Right ventricle myocardium superior (tissue), 1 donor: ENCODE data around the gene SLC35F1. TPM values are rescaled to one million over a fixed set of nuclear protein-coding genes. Genes with fewer than 3 reads are reported as not detected.

Experiments
- ATAC-seq: fragments of 200-7000 bp; cut with Tn5 transposase; one replicate; pipeline ENCODE4 v1.9.1; 2020; ENCODE audit warnings: mild to moderate bottlenecking; ENCODE audit not compliant: poor library complexity
- DNase-seq: peaks from one replicate; pipeline ENCODE4 v3.0.0-alpha.2; 2020
- intact Hi-C: fragments of 100-400 bp; cut with DNase I; formaldehyde crosslinking; loops from one replicate; pipeline ENCODE4 v1.11.2; 2022
- total RNA-seq: library from RNA; stranded (reverse); fragmentation: NEBNext Ultra II Directional; extraction: Animal tissue kit (Norgen Biotek cat#: 25700); gene quantifications from one replicate; pipeline ENCODE4 v1.2.1, GENCODE V29; 2021
- donor health status: DM: no; HTN: yes; CAD: no; lungs with severe emphysema.

Gene SLC35F1
- total RNA-seq, 1 donor from 2014 or later, result 4.8 TPM

DNA sequence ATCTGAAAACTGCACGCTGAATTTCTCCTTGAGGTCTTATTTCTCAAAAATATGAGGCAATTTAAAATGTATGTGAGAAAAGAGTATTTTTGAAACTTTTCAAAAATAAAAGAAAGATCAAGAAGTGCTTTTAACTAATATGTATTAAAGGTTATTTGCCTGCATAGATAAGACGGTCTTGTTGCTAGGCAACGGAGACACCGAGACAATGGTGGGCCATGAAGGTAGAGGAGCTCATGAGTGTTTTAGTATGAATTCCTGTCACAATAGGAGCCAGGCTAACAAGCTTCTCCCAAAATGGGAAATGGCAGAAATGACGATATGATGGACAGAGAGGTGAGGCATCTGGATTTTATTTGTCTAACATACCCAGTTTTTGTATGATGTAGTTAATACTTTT lies 308.2 kb downstream of the SLC35F1 start:
- DNase-seq (no peak), ATAC-seq (no peak)
- intact Hi-C loops, result no loop called here

DNA sequence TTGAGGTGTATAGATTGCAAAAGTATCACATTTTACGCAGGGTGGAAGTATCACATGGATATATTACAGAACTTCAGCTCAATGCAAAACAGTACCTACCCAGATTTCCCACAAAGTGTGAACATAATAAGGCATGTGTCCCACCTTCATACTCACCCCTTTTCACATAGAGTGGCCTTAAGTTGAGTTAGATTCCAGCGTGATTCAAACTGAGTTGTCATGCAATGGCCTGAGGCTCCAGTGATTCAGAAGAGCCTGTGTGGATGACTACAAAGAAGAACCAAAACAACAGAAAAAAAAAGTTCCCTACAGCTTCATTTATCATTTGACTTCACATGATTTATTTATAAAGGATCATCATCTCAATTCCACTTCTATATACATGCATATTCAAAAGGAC lies 309.7 kb downstream of the SLC35F1 start:
- DNase-seq (no peak), ATAC-seq (no peak)
- intact Hi-C loops, result no loop called here

DNA sequence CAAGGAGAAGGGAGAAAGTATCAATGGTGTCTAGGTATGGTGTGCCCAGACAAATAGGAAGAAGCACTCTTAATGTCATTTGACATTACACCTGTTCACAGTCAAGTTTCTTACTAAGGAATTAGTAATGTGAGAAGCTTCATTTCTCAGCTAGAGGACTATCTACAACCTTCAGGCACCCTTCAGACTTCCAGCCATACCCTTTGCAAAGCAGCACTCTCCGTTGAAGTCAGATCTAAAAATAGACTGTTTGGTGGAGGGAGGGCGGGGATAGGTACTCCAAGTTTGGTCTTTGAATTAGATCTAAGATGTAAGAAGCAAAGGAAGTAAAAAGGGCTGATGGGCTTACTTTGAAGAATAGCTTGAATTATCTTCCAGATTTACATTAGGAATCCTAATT lies 311.1 kb downstream of the SLC35F1 start:
- ATAC-seq, result peak; percentile 93
- no peak for DNase-seq
- intact Hi-C loops, result no loop called here

DNA sequence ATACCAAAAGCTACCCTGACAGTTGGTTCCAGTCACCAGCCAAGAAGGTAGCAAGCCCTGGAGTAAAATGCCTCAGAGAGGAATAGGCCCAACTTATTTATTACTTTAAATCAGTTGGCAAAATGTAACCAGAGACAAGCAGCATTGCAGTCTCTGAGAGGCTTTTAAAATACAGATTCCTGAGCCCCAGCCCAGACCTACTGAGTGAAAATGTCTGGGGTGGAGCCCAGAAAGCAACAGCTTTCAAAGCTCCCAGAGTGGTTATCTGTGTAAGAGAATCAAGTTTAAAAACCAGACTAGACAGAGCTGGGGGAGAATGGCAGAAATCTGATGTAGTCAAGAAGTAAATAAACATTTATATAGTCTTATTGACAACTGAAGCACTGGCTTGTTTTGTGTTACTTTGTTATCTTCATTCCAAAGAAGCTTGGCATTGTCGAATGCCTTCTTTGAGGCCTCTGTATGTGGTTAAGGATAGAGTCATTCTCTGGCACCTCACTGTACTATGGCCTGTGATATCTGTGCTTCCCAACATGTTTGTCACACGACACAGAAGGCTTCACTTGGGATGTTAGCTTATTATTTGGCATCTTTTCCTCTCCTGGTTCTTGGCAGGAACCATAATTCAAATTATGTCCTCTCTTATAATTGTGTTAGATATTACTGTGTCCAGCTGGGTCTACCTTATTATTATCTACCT lies 313.5 kb downstream of the SLC35F1 start:
- ATAC-seq (peak; percentile 82), DNase-seq (no peak)
- intact Hi-C loops, result no loop called here

DNA sequence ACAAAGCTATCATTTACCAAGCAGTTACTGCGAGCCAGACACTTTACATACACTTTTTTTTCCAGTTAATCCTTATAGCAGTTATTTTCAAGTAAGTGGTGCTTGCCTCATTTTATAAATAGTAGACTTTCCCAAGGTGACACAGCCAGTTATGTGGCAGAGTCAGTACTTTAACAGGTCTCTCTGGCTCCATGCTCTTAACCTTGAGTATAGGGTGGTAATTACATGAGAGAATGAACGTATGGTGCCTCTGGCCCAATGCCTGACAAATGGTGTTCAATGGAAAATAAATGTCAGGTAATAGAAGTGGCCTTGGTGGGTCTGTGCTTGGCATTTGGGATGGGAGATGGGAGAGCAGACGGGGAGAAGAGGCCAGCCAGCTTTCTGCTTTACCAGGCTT lies 316.3 kb downstream of the SLC35F1 start:
- DNase-seq (no peak), ATAC-seq (no peak)
- intact Hi-C loops, result no loop called here

DNA sequence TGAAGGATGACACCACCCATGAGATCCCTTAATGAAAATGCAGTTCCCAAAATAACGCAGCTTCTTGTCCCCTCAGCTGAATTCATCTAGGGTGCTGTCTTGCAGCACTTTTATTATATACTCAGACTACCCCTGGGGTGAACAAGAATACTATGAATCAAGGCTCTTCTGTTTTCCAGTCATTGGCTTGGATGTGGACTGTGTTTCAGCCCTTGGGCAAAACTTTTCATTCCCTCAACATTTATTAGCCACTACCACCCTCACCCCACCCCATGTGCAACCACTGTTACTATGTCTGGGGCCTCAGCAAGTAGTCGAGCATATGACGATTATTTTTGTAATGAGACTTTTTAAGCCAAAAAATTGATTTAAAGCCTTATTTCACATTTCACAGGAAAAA lies 321.8 kb downstream of the SLC35F1 start:
- ATAC-seq (no peak), DNase-seq (no peak)
- intact Hi-C loops, result no loop called here

DNA sequence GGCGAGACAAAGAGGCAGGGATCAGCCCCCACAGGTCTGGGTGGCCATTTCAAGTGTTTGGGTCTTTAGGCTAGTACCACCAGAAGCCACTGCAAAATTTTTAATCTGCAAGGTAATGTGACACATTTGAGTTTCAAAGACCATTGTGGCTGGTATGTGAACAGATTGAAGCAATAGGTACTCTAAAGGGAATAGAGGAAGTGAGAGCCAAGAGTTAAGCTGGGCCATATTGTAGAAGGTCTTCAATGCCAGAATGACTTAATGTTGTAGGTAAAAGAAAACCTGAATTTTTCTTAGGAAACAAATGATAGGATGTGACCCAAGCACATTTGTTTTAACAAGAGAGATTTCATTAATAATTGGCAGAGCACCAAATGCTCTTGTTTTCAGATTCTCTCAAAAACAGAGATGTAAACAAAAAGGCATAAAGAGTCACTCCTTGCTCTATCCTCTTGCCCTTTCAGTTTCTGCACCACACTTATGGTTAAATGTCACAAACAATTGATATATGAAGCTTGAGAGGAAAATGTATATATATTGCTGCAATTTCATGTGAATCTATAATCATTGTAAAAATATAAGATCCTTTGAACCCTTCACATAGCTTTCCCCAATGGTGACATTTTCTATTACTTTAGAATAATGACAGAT lies 333.9 kb downstream of the SLC35F1 start:
- ATAC-seq (no peak), DNase-seq (no peak)
- intact Hi-C loops, result no loop called here

DNA sequence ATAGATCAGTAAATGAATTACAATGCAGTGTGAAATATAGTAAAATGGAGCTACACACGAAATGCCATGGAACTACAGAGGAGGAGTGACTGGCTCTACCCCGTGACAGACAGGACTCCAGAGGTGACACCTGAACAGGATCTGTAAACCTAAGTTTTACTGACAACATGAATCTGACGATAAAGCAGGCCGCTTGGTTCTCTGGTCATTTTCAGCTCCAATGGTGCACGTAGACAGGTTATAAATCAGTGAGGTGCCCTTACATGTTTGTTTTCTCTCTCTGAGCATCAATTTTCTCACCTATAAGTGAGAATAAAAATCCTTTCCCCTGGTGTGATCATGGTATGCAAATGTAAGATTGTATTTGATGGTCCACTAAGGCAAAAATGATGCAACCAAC lies 339.3 kb downstream of the SLC35F1 start:
- intact Hi-C loops, result no loop called here
- ATAC-seq (no peak), DNase-seq (no peak)

DNA sequence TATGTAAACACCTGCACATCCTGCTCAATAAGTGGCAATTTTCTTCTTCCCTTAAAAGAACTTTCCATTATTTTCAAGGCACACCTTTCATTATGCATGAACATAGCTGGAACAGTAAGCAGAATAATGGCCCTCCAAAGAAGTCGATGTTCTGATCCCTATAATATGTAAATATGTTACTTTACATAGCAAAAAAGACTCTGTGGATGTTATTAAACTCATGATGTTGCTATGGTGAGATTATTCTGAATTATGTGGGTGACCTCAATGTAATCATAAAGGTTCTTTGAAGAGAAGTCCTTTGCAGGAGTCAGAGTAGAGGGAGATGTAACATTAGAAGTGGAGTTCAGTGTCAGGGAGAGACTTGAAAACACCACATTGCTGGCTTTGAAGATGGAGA lies 341.1 kb downstream of the SLC35F1 start:
- intact Hi-C loops, result no loop called here
- ATAC-seq (no peak), DNase-seq (no peak)

DNA sequence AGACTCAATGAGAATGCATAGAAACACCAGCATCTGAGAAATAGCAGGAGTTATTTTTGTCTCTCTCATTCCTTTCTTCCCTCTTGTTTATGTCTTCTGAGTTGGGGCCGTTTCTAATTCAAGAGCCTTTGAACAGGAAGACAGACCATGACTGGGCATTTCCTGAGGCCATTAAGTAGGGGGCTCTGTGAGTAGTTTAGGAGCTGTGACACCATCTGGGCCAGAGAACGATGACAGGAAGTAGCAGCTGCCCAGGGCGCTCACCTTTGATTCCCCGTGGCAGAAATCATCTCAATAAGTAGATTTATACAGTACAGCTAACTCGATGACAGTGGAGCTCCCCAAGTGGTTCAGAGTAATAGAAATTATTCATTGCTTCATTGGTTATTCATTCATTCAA lies 342.6 kb downstream of the SLC35F1 start:
- no peak for ATAC-seq
- no peak for DNase-seq
- intact Hi-C loops, result no loop called here

DNA sequence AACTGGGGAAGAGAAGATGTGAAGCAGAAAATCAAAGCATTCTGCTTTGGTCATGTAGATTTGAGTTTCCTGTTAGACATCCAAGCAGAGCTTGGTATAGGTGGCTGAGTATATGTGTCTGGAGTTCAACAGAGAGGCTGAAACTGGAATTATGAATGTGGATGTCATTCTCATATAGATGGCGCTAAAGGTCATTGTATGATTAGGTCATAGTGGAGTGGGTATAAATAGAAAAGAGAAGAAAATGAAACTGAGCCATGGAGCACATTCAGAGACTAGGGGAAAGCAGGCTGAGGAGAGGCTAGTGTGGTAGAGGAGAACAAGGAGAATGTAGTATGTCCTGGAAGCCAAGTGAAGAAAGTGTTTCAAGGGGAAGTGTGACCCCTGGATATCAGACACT lies 345.4 kb downstream of the SLC35F1 start:
- ATAC-seq (no peak), DNase-seq (no peak)
- intact Hi-C loops, result no loop called here

DNA sequence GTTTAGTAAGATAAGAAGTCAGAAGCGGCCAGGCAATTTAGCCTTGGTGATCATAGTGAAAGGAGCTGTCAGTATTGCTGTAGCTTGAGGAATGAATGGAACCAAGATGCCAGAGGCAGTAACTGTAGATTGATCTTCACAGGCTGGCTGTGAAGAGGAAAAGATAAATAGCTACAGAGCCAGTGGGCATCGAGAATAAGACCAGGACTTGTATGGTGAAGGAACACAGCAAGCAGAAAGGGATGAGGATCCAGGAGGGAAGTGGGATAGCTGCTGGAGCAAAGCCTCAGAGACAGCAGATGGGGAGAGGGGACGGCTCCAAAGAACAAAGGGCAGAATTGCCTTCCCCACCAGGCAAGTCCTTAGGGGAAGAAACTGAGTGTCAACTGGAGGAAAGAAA lies 346.7 kb downstream of the SLC35F1 start:
- DNase-seq, result no peak
- no peak for ATAC-seq
- intact Hi-C loops, result no loop called here

DNA sequence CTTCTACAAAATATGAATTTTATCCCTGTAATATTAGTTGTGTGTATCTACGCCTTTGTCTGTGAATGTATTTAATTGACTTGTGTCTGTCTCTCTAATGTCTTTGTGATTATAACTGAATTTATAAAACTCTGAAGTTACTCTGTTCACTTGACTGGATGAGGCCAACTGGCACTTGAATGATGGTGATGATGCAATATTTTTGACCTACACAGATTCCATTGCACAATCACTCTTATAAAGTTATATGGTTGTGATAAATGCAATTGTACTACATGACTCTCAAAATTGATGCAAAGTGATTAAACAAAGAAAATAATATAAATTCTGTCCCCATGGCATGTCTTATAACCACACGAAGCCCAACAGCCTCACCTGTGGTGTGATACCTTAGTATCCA lies 353.8 kb downstream of the SLC35F1 start:
- DNase-seq (no peak), ATAC-seq (no peak)
- intact Hi-C loops, result no loop called here

DNA sequence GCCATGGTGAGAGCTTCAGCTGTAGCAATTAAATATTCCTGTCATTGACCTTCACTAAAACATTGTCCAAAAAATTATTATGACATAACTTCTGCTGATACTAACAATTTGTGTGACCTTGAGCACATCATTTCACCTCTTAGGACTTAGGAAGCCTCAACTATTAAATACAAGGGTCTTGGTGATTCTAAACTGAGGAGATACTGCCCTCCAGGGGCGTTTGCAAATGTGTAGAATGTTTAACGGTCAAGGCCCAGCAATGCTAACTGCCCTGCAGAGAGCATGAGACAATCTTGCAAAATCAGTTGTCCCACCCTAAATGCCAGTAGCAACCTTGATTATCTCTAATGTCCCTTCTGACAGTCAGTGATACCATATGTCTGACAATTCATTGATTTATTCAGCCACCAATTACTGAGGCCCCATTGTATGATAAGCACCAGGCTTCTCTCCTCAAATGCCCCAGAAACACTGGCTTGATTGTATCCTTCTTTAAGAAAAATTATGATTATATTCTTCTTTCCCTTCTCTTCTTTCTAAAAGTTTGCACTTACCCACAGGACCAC lies 356.9 kb downstream of the SLC35F1 start:
- DNase-seq (no peak), ATAC-seq (peak; percentile 77)
- intact Hi-C loops, result no loop called here

DNA sequence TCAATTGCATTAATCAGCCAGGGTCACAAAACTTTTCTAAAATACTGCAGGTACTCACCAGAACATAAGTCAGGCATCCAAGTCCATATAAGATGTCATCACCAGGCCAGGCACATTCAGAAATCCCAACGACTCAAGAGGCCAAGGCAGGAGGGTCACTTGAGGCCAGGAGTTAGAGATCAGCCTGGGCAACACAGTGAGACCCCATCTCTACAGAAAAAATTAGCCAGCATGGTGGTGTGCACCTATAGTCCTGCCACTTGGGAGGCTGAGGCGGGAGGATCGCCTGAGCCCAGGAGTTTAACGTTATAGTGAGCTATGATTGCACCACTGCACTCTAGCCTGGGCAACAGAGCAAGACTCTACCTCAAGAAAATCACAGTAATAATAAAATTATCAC lies 362.6 kb downstream of the SLC35F1 start:
- intact Hi-C loops, result loop anchor here (5.0 kb wide), 1 partner anchor 292 kb away; no protein-coding TSS in a partner anchor
- ATAC-seq, result no peak
- DNase-seq, result no peak

DNA sequence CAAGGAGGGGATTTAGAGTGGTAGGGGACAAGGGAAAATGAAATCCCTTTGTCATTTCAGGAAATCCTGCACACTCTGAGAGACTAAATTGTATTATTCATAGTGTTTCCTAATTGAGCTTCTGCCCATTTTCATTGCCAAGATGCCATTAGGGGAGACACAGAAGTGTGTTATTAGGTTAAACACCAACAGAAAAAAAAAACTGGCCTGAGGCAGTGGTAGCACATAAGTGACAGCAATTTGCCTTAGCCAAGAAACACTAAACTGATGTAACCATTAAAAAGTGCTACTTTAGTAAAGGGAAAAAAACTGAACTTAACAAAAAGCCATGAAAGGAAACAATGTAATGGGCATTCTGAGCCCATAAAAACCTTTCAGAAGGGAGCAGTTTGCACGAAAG lies 370.6 kb downstream of the SLC35F1 start:
- DNase-seq, result no peak
- intact Hi-C loops, result no loop called here

DNA sequence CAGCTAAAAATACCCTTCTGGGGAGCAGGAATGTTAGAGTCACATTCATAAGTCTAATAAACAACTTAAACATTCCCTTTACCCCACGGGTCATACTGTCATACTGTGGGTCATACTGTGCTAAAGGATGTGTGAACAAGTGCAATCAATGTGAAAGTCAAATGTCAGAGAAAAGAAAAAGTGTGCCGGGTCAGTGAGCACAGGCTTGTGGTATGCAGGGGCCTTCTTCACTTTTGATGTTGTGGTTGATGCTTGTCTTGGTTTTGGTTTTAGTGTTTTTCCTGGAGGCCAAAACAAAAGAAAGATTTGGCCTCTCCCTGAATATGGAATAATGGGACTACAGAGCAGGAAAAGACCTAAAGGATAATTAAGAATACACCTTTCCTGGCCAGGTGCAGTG lies 373.1 kb downstream of the SLC35F1 start:
- DNase-seq (no peak), ATAC-seq (no peak)
- intact Hi-C loops, result loop anchor here (10.0 kb wide), 1 partner anchor 335 kb away; no protein-coding TSS in a partner anchor

More for the DNA sequence above, 370.6 kb downstream of the SLC35F1 start:
- ATAC-seq, result no peak

DNA sequence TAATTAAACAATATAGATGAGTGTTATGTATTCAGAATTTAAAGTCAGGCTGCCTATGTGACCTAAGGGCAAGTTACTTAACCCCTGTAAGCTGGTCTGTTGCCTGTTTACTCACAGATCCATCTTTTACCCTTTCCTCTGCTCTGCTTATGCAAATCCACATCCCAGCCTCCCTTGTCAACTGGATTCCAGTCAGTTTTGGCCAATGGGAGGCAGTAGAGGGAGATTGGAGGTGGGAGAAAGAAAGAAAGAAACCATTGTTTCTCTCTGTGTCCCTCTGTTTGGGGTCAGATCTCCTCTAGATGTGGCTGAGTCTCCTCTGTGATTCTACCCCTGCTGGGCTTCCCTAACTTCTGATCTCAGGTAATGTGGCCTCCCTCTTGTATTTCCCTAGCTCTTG lies 374.2 kb downstream of the SLC35F1 start:
- intact Hi-C loops, result loop anchor here (10.0 kb wide), 1 partner anchor 334 kb away; no protein-coding TSS in a partner anchor
- DNase-seq, result no peak
- no peak for ATAC-seq

DNA sequence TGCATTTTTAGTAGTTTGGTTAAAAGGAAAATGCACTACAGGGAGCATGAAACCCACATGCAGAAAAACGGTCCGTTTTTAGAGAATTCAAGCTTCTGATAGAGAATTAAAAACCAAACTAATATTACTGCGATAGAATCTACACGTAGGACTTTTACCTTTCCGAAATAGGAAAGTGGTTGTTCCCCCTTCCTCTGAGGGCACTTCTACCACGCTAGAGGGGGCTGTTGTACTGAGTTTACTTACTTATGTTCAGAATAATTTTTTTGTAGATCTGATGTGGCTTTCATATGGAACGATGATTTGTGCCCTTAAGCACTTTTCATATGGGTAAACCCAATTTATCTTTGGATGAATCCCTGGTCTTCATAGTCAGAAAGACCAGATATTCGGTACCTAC lies 376.7 kb downstream of the SLC35F1 start:
- intact Hi-C loops, result loop anchor here (10.0 kb wide), 1 partner anchor 331 kb away; no protein-coding TSS in a partner anchor
- ATAC-seq (peak; percentile 72), DNase-seq (no peak)

DNA sequence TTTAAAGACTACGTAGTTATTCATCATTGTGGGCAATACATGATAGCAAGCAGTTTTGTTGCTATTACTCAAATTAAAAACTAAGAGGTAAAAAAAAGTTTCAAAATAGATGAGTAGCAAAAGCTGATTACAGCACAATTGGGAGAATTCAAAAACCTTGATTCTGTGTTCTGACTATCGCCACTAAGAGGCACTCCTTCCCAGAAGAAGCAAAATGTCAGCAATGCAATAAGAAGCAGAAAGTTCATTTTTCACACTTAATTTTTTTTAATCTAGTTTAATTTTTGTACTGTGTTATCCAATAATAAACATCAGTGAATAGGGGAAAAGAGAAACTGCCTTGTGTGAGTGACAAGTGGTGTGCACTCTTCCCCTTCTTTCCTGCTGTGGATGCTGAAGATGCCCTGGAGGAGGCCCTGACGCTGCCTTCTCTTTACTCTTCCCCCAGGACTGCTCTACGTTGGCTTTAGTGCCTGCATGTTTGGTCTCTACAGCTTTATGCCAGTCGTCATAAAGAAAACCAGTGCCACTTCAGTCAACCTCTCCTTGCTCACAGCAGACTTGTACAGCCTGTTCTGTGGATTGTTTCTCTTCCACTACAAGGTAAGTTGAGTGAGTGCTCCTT lies 377.8 kb downstream of the SLC35F1 start:
- peak; percentile 63 for ATAC-seq

More for the DNA sequence above, 377.8 kb downstream of the SLC35F1 start:
- DNase-seq, result no peak
- intact Hi-C loops, result loop anchor here (5.0 to 10.0 kb wide), 2 partner anchors 222 to 330 kb away; no protein-coding TSS in a partner anchor
